ENCODE data around the gene XK.

Gene XK

GRCh38 chrX:37763400-37763799, 77.8 kb downstream of the XK start:
- TF ChIP-seq FOXM1 (IDR thresholded peaks at IDR 0.05; ENCODE audit: borderline replicate concordance, low read depth) = no peak
- no peak for TF ChIP-seq REST (IDR thresholded peaks at IDR 0.05; ENCODE audit: low read depth)
- no peak for TF ChIP-seq EP300 (IDR thresholded peaks at IDR 0.05; ENCODE audit: borderline replicate concordance)

DNA sequence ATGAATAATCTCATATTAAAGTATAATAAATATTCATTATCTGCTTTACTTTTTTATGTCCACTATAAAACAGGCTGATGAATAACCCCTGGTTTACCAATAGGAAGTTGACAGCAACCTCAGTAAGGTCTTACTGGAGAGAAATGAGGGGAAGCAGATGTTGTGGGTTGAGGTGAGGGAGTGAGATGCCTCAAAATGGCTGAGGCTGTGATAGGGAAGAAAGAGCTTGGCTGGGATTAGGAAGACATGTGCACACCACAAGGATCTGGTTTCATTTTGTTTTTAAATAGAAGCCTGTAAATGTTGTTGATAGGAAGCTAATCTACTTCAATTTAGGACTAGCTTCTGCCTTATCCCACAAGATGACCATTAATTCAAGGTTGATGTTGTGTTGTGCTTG, 79.9 kb downstream of the XK start:
- no peak for TF ChIP-seq USF1 (IDR thresholded peaks at IDR 0.05)
- no peak for TF ChIP-seq RAD21 (IDR thresholded peaks at IDR 0.05; ENCODE audit: low read depth)
- no peak for TF ChIP-seq REST (IDR thresholded peaks at IDR 0.05; ENCODE audit: low read depth)

- no peak for TF ChIP-seq ZBTB7A (IDR thresholded peaks at IDR 0.05; ENCODE audit: low read depth)
- no peak for TF ChIP-seq CEBPB (IDR thresholded peaks at IDR 0.05)
- TF ChIP-seq USF1 (IDR thresholded peaks at IDR 0.05) = no peak
- TF ChIP-seq EP300 (IDR thresholded peaks at IDR 0.05; ENCODE audit: borderline replicate concordance) = no peak
- TF ChIP-seq, protein P1, sequence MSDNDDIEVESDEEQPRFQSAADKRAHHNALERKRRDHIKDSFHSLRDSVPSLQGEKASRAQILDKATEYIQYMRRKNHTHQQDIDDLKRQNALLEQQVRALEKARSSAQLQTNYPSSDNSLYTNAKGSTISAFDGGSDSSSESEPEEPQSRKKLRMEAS (IDR thresholded peaks at IDR 0.05) = no peak
- no peak for TF ChIP-seq EGR1 (IDR thresholded peaks at IDR 0.05)
- no peak for TF ChIP-seq TCF12 (IDR thresholded peaks at IDR 0.05; ENCODE audit: low read depth)
- TF ChIP-seq CREB1 (IDR thresholded peaks at IDR 0.05; ENCODE audit: low read depth) = no peak
- TF ChIP-seq FOXM1 (IDR thresholded peaks at IDR 0.05; ENCODE audit: borderline replicate concordance, low read depth) = no peak
- no peak for TF ChIP-seq YY1 (IDR thresholded peaks at IDR 0.05; ENCODE audit: low read depth)
- TF ChIP-seq REST (IDR thresholded peaks at IDR 0.05; ENCODE audit: low read depth) = no peak
- TF ChIP-seq TEAD4 (IDR thresholded peaks at IDR 0.05) = no peak
- TF ChIP-seq RAD21 (IDR thresholded peaks at IDR 0.05; ENCODE audit: low read depth) = no peak
- no peak for TF ChIP-seq TAF1 (IDR thresholded peaks at IDR 0.05; ENCODE audit: low read depth)
- no peak for TF ChIP-seq NFIC (IDR thresholded peaks at IDR 0.05)
These were observed 81.8 kb downstream of the XK start for GRCh38 chrX:37767430-37767829.

DNA sequence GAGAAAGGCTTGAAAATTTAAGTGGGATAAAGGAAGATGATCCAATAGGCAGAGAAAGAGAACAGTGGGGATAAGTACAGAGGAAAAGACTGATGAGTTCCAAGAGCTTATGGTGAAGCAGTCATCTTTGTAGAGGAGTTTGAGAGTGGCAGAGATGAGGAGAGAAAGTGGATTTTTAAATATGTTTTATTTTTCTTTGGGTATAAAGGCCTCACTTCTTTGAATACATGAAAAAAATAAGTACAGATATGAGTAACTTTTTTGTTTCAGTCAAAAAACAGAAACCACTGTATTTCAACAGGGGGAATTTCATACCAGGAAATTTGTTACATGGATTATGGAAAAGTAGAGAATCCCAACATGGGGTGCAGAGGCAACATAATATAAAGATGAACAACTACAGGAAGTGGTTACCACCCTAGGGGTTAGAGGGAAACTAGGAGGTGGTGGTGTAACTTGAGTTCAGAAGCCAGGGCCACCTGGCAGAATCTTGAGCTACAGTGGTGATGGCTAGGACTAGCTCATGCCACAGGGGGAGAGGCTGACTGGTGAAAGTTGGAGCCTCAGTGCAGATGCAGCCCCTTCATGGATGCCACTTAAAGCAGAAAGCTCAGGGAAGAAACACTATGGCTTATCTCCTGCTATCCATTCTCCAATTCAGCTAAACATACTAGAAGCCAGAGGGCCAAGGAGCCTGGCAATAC, 90.8 kb downstream of the XK start:
- no peak for TF ChIP-seq TAF1 (IDR thresholded peaks at IDR 0.05; ENCODE audit: low read depth)
- no peak for TF ChIP-seq NFIC (IDR thresholded peaks at IDR 0.05)
- TF ChIP-seq USF1 (IDR thresholded peaks at IDR 0.05) = no peak
- TF ChIP-seq RAD21 (IDR thresholded peaks at IDR 0.05; ENCODE audit: low read depth) = no peak
- no peak for TF ChIP-seq TCF12 (IDR thresholded peaks at IDR 0.05; ENCODE audit: low read depth)
- TF ChIP-seq REST (IDR thresholded peaks at IDR 0.05; ENCODE audit: low read depth) = no peak
- TF ChIP-seq EP300 (IDR thresholded peaks at IDR 0.05; ENCODE audit: borderline replicate concordance) = no peak
- TF ChIP-seq ZBTB7A (IDR thresholded peaks at IDR 0.05; ENCODE audit: low read depth) = no peak
- no peak for TF ChIP-seq TEAD4 (IDR thresholded peaks at IDR 0.05)
- TF ChIP-seq FOXM1 (IDR thresholded peaks at IDR 0.05; ENCODE audit: borderline replicate concordance, low read depth) = no peak
- TF ChIP-seq YY1 (IDR thresholded peaks at IDR 0.05; ENCODE audit: low read depth) = no peak
- TF ChIP-seq CREB1 (IDR thresholded peaks at IDR 0.05; ENCODE audit: low read depth) = no peak

All from Ishikawa (cell line).